NCI-H2196 (cell line): ENCODE measurements around the gene CCDC170.

Source experiments
- DNase-seq: peaks from one replicate; lab custom pipeline; 2025; ENCODE audit not compliant: unreplicated experiment; lab: John Stamatoyannopoulos, UW

Gene CCDC170

DNA sequence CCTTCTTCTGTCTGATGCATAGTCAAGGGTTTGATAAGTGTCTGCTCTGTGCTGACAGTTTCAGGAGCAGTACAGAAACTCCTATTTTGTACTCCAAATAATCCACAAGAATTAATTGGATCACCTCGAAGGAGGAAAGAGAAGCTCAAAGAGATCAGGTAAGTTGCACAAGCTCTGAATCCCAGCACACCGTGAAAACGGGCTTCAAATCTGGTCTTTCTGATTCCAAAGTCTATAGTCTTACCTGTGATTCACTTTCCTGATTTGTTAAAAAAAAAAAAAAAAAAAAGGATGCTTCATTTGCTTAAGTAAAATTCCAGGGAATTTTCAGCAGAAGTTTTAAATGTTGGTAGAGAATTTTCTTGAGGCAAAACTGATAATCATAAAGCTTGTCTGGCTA lies 157.8 kb downstream of the CCDC170 start:
- no peak for DNase-seq

GRCh38 chr6:151652325-151652724 lies 158.5 kb downstream of the CCDC170 start:
- no peak for DNase-seq

- DNase-seq: no peak
Observed at GRCh38 chr6:151655099-151655498, 161.3 kb downstream of the CCDC170 start.

GRCh38 chr6:151656392-151656791 lies 162.6 kb downstream of the CCDC170 start:
- DNase-seq: no peak

DNA sequence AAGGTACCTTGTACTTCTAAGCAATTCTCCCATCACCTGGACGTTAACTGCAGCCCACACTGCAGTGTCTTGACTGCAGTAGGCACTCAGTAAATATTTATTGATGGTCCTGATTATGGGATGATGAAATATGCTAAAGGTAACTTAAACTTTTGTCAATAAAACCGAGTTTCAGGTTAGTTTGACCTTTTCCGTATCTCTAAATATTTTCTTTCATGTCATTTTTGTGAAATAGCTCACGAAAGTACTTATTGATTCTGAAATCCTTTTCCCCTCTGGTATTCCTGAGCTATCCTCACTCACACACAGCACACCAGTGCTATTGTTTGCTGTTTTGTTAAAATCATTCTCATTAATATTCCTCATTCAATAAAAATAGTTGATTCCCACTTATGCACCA lies 164.3 kb downstream of the CCDC170 start:
- no peak for DNase-seq

DNA sequence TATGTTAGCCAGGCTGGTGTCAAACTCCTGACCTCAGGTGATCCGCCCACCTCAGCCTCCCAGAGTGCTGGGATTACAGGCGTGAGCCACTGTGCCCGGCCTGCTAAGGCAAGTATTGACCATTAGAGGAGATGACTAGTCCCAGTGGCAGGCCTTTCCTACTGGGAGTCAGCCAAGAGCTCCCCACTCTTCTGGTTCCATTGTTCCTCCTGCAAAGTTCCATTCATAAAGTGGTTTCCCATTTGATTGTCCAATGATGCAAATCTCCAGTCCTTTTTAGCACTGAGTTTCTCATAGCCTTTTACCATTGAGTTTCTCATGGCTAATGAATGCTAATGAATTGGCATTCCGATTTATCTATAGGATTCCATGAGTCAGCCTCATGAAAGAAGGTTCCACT lies 165.4 kb downstream of the CCDC170 start:
- no peak for DNase-seq

DNA sequence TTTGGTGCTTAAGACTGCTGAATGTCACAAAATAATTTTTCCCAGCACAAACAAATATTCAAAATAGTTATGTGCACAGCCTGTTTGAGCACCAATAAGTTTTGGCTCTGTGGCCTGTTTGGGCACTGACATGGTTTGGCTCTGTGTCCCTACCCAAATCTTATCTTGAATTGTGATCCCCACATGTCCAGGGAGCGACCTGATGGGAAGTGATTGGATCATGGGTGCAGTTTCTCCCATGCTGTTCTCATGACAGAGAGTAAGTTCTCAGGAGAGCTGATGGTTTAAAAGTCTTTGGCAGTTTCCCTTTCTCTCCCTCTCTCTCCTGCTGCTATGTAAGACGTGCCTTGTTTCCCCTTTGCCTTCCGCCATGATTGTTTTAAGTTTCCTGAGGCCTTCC lies 167.7 kb downstream of the CCDC170 start:
- DNase-seq: no peak

DNA sequence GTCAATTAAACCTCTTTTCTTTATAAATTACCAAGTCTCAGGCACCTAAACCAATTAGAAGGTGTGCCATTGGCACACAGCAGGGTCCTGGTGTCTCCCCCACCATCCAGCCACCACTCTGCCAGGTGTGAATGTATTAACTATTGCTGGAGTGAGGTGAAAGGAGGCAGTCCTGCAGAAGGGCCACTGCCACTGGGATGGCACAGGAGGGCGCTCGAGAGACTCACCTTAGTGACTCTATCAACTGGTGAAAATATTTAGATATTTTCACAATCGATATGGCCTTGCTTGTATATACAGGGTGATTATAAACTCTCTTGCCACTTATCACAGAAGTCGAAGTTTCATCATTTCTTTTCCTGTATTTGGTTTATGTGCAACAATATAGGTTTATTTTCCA lies 168.1 kb downstream of the CCDC170 start:
- no peak for DNase-seq

GRCh38 chr6:151663559-151663958 lies 169.7 kb downstream of the CCDC170 start:
- no peak for DNase-seq

GRCh38 chr6:151664390-151664789 lies 170.6 kb downstream of the CCDC170 start:
- no peak for DNase-seq

- DNase-seq: no peak
Observed at GRCh38 chr6:151665329-151665728, 171.5 kb downstream of the CCDC170 start.

DNA sequence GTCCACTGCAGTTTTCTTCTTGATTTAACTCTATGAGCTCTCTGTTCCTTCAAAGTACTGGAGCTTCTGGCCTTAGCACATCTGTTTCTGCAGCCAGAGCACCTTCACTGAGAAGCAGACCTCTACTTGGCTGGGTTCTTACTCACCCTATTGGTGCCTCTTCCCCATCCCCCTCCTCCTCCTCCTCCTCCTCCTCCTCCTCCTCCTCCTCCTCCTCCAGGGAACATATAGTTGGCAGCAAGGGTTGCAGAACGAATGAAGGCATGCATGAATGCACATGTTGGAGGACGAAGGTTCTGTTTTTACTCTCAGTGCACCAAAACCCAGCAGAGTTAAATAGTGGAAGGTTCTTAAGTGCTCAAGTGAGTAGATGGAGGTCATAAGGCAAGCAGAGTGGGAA lies 172.7 kb downstream of the CCDC170 start:
- DNase-seq: no peak

DNA sequence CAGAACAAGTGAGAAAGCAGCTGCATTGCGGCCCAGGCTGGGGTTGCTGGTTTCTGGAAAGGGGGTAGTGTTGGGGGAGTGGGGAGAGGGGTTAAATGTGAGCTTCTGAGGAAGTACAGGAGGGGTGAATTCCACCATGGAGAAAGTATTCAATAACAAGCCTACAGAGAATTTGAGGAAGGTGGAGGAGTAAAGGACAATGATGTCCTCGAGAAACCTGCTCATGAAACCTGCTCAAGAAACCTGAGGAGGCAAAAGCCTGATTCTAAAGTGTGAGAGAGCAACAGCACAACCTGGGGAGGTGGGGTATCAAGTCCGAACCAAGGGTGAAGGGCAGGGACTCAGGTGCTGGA lies 175.4 kb downstream of the CCDC170 start:
- no peak for DNase-seq

DNA sequence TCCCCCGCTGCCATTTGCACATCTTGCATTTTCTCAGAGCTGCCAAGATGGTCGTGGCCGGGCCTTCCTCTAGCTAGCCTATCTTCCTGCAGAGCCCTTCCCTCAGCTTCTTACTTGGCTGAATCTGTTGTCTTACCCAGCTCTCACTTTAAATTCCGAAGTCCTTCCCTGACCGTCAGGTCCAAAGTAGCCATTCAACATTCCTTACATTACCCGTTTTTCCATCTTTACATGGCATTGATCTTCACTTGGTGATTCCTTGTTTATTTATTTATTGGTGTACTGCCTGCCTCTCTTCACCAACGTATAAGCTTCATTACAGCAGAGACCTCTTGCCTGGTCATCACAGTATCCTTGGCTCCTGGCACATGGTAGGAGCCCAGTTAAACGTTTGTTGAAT lies 176.3 kb downstream of the CCDC170 start:
- no peak for DNase-seq
